Femur (tissue), 1 donor: ENCODE data around the gene BCL2L11.
"Not testable (repeated sequence)": the region's sequence is repeated elsewhere in the genome, so short reads cannot be mapped to it uniquely, and the experiment has no call there.

ENCODE experiments used
- DNase-seq: peaks from one replicate; pipeline ENCODE4 v3.0.0-alpha.2; 2017

BCL2L11 gene, protein sequence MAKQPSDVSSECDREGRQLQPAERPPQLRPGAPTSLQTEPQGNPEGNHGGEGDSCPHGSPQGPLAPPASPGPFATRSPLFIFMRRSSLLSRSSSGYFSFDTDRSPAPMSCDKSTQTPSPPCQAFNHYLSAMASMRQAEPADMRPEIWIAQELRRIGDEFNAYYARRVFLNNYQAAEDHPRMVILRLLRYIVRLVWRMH

DNA sequence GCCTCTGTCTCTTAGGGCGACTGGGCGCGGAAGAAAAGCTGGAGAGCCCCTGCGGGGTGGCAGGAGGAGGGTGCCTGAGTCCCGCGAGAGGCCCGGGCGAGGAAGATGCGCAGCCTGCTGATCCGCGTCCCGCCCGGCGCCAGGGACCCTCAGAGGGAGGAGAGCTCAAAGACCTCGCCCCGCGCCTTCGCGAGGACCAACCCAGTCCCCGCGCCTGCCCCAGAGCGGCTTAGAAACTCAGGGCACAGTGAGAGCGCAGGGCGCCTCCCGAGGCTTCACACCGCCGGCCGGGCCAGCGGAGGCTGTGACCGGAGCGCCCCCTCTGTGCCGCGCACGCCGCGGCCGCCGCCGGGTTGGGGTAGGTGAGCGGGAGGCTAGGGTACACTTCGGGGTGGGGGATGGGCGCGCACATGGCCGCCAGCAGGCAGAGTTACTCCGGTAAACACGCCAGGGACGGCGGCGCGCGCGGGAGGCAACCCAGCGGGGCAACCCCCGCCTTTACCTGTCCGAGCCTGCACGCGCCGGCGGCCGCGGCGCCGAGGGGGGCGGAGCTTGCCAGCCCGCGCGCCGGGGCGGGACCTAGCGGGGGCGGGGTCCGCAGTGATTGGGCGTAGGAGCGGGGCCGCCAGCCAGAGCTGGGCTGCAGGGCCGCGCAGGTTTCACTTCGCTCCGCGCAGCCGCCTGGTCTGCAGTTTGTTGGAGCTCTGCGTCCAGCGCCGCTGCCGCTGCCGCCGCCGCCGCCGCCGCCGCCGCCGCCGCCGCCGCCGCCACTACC is at the start of gene BCL2L11:
BCL2L11 (plus strand) TSS at position 662 of the 775 bp plus-strand sequence. CDS start 2,832 bp downstream, outside the sequence.
- peak; percentile 94 for DNase-seq

DNA sequence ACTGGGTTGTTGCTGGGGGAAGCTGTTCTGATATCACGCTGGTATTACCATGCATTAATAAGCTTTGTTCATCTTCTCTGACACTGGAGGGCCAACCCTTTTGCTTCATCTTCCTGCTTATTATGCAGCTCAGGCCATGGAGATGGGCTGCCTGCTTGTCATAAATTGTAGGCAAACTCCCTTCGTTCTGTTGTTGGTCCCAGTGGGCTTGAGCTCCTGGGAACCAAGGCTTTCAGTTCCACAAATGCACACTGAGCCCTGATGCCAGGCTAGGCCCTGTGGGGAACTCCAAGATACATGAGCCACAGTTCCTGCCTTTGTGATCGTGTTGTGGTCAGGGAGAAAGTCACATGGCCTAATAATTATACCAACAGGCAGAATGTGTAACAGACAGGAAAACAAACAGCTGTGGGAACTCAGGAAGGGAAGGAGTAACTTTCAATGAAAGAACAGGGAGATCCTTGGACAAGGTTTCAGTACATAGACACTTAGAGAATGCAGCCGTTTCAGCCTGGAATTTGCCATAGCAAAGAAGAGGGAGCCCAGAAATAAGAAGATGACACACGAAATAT is 49.0 kb upstream of the BCL2L11 start:
- DNase-seq = no peak

DNA sequence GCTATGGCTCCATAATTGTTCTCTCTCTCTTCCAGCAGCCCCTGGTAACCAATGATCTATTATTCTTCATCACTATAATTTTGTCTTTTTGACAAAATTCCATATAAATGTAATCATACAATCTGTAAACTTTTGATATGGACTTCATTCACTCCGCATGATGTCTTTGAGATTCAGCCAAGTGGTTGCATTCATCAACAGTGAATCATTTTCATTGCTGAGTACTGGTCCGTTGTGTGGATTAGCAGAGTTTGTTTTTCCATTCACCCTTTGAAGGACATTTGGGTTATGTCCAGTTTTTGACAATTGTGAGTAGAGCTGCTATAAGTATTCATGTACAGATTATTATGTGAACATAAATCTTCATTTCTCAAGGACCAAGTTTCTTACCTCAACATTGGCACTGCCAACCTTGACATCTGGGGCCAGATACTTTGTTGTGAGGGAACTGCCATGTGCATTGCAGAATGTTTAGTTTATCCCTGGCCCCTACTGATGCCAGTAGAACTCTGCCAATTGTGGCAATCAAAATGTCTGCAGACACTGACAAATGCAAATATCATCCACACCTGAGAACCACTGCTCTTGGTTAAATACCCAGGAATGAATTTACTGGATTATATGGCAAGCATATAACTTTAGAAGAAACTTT is 48.4 kb upstream of the BCL2L11 start:
- no peak for DNase-seq

DNA sequence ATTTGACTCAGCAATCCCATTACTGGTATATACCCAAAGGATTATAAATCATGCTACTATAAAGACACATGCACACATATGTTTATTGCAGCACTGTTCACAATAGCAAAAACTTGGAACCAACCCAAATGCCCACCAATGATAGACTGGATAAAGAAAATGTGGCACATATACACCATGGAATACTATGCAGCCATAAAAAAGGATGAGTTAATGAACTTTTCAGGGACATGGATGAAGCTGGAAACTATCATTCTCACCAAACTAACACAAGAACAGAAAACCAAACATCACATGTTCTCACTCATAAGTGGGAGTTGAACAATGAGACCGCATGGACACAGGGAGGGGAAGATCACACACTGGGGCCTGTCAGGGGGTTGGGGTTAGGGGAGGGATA is 38.1 kb upstream of the BCL2L11 start:
- not testable (repeated sequence) for DNase-seq

DNA sequence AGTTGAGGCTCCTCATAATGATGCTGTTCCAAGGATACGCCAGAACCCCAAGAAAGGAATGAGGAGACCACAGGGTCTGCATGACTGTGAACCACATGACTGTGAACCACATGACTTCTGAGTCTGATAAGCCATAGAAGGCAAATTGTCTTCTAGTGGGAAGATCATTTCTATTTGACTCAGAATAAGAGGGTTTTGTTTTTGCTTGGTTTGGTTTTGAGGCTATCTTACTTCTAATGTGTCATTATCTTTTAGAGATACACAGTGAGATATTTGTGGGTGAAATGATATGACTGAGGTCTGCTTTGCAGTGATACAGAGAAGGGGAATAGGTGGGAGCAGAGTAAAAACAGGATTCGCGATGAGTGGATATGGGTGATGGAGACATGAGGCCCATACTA is 28.9 kb upstream of the BCL2L11 start:
- no peak for DNase-seq

DNA sequence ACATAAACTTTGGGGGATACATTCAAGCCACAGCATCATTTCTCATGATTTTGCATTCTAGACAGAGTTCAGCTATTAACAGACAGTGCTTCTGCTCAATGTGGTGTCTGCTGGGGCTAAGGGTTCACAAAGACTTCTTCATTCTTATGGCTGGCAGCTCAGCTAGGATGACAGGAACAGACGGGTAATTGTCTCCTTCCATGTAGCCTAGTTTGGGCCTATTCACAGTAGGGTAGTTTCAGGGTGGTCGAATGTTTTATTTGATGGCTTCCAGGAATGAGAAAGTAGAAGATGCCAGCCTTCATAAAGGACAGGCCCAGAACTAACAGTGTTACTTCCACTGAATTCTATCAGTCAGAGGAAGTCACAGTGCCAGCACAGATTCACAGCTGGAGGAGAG is 26.0 kb upstream of the BCL2L11 start:
- no peak for DNase-seq

DNA sequence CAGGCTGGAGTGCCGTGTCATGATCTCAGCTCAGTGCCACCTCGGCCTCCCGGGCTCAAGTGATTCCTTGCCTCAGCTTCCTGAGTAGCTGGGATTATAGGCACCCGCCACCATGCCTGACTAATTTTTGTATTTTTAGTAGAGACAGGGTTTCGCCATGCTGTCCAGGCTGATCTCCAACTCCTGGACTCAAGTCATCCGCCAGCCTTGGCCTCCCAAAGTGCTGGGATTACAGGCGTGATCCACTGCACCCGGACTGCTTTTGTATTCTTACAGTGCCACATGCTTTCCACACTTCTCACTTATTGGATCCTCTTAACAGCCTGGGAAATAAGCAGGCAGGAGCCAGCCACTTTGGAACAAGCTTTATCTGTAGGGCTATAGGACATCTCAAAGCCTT is 25.3 kb upstream of the BCL2L11 start:
- no peak for DNase-seq

DNA sequence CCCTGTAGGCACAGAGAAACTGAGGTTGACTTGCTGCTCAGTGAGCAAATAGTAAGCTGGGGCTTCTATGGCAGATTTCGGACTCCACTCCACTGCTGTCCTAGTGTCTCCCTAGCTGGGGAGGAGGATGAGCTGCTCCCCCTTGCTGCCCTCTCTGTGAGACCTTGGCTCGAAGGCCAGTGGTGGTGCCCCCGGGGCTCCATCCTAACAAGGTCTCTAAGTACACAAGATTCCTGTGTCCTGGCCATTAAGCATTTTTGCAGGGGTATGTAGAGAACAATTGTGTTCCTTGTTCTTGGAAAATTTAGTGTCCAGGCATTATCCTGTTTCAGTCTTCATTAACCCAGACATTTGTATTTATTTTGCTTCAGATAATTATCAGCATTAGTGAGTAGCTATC is 21.3 kb upstream of the BCL2L11 start:
- DNase-seq = no peak

DNA sequence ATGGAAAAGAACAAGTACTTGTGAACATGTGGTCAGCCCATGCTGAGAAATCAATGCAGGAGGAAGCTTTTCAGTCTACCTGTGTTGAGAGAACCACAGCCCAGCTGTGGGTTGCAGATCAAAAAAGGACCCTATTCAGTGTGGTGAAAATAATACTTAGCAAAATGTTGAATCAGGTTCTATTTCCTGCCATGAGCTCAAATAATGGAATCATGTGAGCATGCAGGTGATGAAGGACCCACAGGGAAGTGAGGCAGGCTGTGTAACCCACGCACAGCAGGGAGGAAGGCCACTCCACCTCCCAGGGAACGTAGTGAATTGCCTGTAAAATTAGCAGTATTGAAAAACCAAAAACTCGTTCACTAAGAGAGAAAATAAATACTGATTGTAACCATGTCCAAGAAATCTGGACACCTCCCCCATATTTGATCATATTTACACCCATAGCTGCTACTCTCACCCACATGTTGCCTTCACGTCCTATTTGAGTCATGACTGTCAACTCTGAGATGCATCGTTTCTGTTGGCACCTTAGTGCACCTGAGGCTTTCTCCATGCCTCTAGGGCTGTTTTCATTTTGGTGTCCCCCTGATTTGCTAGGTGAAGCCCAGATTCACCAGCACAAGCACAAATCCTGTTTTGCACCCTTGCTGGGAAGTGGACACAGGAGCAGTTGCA is 20.5 kb upstream of the BCL2L11 start:
- no peak for DNase-seq

DNA sequence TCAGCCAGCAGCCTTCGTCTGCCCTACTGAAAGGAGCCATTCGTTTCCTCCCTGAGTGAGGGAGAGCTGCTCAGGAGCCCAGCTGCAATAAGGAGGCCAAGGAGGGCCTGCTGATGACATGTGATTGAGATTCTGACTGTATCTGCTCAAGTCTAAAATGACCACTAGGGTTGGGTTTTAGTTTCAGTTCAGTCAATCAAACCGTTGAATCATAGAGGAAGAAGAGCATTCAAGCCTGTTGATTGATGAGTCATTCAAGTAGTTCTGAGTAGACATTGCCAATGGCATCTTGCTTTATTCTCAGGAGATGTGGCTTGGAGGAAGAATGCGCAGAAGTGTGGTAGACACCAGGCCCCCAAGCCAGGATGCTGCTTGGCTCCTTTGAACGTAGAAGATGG is 19.9 kb upstream of the BCL2L11 start:
- no peak for DNase-seq

DNA sequence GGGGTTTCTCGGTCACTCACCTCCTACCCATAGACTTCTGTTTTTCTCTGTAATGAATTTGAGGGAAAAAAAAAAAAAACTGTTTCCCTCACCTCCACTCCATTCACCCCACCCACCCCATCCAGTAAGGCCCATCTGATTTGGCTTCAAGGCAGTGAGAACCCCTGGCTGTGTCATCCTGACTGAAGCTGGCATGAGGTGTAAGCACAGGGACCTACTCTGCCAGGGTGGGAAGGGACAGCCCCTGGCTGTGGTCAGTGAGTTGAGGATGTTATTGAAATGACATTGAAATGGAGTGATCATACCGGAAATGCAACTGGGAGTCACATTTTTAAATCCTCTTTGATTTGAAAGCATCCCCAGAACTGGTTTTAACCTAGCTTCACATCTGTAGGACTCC is 19.1 kb upstream of the BCL2L11 start:
- no peak for DNase-seq

DNA sequence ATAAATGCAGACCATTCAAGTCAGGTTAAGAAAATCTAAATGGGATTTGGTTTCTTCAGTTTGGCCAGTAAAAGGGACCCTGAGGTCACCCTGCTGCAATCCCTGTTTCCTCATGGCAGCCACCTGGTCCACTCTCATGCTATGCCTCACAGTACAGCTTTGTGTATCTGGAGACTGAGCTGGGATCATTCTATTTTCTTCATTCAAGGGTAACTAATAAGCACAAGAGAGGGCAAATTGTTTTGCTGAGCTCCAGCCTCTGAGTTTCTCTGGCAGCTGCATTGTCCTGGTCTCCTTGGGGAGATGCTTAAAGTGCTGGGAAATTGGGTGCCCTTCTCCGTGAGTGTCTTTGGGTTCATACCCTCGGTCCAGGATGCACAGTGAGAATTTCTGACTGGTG is 18.5 kb upstream of the BCL2L11 start:
- DNase-seq = no peak

DNA sequence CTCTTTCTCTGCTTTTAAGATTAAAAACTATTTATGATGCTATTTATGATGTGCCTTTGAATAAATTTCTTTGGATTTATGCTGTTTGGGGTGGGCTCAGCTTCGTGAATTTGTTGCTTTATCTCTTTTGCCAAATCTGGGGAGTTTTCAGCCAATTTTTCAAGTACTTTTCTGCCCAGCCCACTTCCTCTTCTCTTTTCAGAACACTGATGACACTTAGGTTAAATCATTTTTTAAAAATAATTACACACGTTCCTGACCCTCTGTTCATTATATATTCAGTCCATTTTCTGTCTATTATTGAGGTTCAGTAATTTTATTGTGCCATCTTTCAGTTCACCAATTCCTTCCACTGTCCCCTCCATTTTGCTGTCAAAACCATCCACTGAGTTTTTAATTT is 14.8 kb upstream of the BCL2L11 start:
- no peak for DNase-seq

DNA sequence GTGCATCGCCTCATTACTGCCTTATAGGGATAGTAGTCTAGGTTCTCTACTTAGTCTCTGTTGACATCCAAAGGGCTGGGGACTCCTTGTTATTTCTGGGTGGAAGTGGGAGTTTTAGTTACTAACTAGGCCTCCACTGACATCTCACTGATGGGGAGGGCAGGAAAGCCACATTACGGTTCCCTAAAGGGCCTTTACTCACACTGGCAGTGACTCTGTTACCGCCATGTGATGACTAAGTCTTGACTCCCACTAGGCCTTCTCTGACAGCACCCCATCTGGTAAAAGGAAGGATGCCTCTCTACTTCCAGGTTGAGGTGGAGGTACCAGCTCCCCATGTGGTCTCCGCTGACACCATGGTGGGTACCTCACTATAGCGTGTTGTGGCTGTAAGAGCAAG is 14.0 kb upstream of the BCL2L11 start:
- no peak for DNase-seq

DNA sequence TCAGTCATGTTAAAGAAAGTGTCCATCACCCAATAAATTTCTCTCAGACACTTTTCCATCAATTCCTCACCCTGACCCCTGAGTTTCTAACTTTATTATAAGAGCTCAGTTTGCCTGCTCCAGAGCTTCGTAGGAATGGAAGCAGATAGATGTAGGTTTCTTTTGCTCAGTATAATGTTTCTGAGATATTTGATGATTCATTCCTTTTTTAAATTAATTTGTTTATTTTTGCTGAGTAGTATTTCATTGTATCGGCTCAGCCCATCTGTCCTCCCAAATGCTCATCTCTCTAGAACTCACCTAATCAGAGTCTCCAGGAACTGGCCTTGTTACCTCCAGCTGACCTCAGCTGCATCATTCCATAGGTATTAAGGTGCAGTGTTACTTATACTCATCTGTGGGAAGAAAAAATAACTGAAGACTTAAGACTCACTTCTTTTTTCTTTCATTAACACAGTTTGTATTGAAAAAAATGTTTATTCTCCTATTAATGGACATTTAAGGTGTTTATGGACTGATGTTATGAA is 11.9 kb upstream of the BCL2L11 start:
- DNase-seq = no peak

DNA sequence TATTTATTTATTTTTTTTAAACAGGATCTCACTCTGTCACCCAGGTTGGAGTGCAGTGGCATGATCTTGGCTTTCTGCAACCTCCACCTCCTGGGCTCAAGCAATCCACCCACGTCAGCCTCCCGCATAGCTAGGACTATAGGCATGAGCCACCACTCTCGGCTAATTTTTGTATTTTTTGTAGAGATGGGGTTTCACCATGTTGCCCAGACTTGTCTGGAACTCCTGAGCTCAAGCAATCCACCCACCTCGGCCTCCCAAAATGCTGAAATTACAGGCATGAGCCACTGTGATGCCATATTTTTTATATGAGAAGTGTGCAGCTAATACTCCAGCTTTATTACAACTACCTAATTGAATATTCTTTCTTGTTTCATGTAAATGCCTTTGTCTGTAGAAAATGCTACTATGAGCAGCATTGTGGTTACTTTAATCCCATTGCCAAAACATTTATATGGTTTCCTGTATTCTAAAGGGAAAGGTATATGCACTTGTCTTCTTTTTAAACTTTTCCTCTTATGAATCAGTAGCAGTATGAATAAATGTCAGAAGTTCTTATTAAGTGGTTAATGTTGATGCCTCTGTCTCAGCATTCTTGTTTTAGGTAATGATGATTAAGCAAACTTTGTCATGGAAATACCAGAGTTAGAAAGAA is 9.5 kb upstream of the BCL2L11 start:
- DNase-seq = no peak

DNA sequence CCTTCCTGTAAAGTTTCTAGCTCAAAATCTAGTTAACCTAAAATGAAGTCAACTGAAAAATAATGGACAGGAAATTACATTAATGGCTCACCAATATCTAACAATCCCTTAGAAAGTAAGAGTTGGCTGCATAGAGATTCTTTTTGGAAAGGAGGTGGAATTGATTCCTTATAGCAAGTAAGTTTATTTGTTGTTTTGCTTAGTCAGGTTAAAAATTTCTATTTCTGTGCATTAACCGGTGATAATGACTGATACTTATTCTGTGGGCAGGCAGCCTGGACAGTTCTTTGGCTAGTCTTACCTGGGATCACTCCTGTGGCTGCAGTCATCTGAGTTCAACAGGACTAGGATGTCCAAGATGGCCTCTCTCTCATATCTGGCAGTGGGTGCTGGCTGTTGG is 6.9 kb upstream of the BCL2L11 start:
- DNase-seq = no peak

DNA sequence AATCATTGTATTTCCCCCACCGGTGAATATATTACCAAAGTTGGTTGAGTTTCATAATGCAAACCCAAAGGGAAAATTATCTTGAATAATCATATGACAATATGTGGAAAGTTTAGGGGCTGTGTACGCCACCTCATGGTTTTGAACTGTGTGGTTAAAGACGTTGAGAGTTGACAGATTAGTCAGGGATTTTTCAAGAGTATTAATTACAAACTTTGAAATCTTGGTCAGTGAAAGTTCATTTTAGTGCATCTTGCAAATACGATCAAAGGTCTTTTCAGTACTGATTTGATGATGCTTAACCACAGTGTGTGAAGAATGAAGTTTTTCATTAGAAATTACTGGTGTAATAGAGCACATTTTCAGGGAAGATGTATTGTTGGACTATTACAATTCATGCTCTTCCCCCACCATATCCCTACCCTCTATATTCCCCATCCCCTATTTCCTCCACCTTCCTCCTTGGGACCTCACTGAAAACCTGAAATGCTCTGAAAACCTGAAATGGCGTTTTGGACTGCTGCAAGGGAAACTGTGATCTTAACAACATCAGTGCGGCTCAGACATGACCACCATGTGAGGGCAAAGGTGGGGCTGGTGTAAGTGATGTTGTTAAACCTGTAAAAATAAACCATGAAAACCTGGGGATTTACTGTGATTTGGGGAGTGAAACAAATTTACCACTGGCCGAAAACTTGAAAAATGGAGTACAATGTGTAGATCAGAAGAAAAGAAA is 4.5 kb upstream of the BCL2L11 start:
- no peak for DNase-seq

DNA sequence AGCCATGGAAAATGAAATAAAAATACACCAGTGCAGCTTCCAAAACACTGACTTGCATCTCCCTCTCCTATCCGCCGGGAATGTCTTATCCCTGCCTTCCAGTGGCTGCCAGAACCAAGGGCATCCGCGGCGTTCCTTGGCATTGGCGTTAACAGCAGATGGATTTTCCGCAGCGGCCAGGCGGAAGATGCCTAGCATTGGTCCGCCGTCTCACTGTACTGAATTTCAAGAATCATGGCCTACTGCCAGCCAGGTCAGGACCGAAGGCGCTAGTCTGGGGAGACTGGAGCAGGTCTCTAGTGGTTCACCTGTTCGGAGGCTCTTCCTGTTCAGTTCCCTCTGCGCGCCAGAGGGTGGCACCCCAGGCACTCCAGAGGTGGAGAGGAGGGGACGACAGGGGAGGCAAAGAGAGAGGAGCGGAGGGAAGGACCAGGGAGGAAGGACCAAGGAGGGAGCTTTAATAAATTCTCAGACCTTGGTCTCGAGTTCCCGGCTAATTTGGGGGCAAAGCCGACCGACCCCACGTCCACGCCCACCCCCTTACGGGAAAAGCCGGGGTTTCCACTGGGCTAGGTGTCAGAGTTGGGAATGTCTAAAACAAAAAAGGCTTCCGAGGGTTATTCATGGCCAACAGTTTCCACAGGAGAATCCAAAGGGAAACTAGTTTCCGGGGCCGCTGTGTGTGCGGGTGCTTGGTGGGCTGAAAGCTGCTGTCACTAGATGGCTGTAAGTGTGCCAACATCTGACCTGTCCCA is 3.7 kb upstream of the BCL2L11 start:
- peak; percentile 83 for DNase-seq

DNA sequence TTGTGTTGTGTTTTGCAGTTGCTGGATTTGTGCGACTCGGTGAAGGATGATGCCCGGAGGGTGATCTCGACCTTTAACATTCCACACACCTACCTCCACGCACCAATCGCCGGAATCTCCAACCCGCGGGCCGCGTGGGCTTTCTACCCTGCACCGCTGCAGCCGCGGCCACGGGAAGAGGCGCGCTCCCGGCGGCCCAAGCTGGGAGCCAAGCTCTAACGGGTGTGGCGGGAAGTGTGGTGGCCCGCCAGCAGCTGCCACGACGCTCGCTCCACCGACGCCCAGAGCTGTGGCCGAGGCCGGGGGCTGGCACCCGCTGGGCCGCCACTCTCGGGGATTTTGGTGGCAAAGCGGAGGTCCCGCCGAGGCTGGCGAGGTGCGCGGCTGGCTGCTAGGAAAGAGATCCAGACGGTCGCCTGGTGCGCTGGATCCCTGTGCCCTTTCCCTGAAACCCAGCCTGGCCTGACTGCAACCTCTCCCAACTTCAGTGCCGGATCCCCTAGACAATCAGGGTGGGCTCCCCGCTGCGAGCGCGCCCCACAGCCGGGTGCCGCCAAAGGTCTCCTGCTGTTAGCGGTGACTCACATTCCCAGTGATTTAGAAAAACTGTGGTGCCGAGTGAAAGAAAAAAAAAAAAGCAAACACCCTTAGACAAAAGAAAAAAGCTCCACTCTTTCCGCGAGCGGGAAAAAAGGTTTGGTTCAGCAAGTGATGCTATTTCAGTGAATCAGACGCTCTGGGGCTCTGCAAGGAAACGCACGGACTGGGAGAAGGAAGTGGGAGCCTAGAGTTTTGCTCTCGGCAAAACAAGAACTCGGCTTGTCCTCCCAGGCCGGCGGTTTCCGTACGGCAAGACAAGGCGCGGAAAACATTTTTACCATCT is 2.9 kb upstream of the BCL2L11 start:
- DNase-seq = peak; percentile 59
